Fibroblast of skin of right biceps (primary cell): ENCODE data around the gene GSTO2.
A peak's percentile ranks its signal among the peaks of the same experiment; 100 is the strongest.

Experiments
- DNase-seq: peaks from one replicate; pipeline ENCODE4 v3.0.0-alpha.2; 2013

GSTO2 gene

GRCh38 chr10:104309980-104310978 is 41.3 kb downstream of the GSTO2 start:
- peak; percentile 85 for DNase-seq

- DNase-seq: no peak
Measured at GRCh38 chr10:104311184-104311720, 42.3 kb downstream of the GSTO2 start.

- DNase-seq: no peak
Measured at GRCh38 chr10:104314591-104315485, 45.9 kb downstream of the GSTO2 start.

GRCh38 chr10:104315486-104315921 is 46.5 kb downstream of the GSTO2 start:
- no peak for DNase-seq

GRCh38 chr10:104316321-104317099 is 47.5 kb downstream of the GSTO2 start:
- no peak for DNase-seq

- DNase-seq: peak; percentile 66
Measured at GRCh38 chr10:104317269-104317710, 48.3 kb downstream of the GSTO2 start.

GRCh38 chr10:104317726-104318299 is 48.8 kb downstream of the GSTO2 start:
- no peak for DNase-seq

- DNase-seq: no peak
Measured at GRCh38 chr10:104318326-104318725, 49.3 kb downstream of the GSTO2 start.

- DNase-seq: no peak
Measured at GRCh38 chr10:104318810-104319741, 50.1 kb downstream of the GSTO2 start.

- DNase-seq: no peak
Measured at GRCh38 chr10:104321226-104321625, 52.2 kb downstream of the GSTO2 start.

- DNase-seq: no peak
Measured at GRCh38 chr10:104321725-104322415, 52.9 kb downstream of the GSTO2 start.

- no peak for DNase-seq
Measured at GRCh38 chr10:104322416-104322782, 53.4 kb downstream of the GSTO2 start.

GRCh38 chr10:104323085-104323484 is 54.1 kb downstream of the GSTO2 start:
- no peak for DNase-seq

- no peak for DNase-seq
Measured at GRCh38 chr10:104323760-104324201, 54.8 kb downstream of the GSTO2 start.

- DNase-seq: no peak
Measured at GRCh38 chr10:104324221-104324686, 55.3 kb downstream of the GSTO2 start.

GRCh38 chr10:104324931-104325330 is 55.9 kb downstream of the GSTO2 start:
- DNase-seq: no peak

- no peak for DNase-seq
Measured at GRCh38 chr10:104325436-104326435, 56.8 kb downstream of the GSTO2 start.

- DNase-seq: no peak
Measured at GRCh38 chr10:104326991-104327610, 58.1 kb downstream of the GSTO2 start.
